Upper lobe of left lung (tissue), 6 donors: Measurements from ENCODE around the gene SRPX. TPM values are rescaled to one million over a fixed set of nuclear protein-coding genes. Genes with fewer than 3 reads are reported as not detected.

Source experiments
- ATAC-seq, 2 donors: fragments of 200-7000 bp; cut with Tn5 transposase; one replicate each; pipeline ENCODE4 v1.9.1; 2022; ENCODE audit warnings: mild to moderate bottlenecking in 2 of 2, moderate library complexity in 2 of 2; ENCODE audit not compliant: low FRiP score in 2 of 2
- DNase-seq, 2 donors: peaks; one replicate each; pipeline ENCODE4 v3.0.0-alpha.2; 2019 to 2020
- H3K27ac ChIP-seq, 4 donors: fragments of 200-600 bp; sonication (generic); one replicate each; pipeline ENCODE4 v1.5.1; 2016 to 2019
- H3K27me3 ChIP-seq, 4 donors: fragments of 200-600 bp; sonication (generic); one replicate each; pipeline ENCODE4 v1.5.1; 2017 to 2019
- H3K36me3 ChIP-seq, 4 donors: fragments of 200-600 bp; sonication (generic); one replicate each; pipeline ENCODE4 v1.5.1; 2016 to 2019
- H3K4me1 ChIP-seq, 4 donors: fragments of 200-600 bp; sonication (generic); one replicate each; pipeline ENCODE4 v1.5.1; 2018 to 2019
- H3K4me3 ChIP-seq, 4 donors: fragments of 200-600 bp; sonication (generic); one replicate each; pipeline ENCODE4 v1.5.1; 2017 to 2019; ENCODE audit warnings: mild to moderate bottlenecking in 2 of 4, moderate library complexity in 1 of 4
- H3K9me3 ChIP-seq, 4 donors: fragments of 200-600 bp; sonication (generic); one replicate each; pipeline ENCODE4 v1.5.1; 2018 to 2019
- CTCF ChIP-seq, 6 experiments: fragments of 450-650 bp in 4 of 6; fragments of 200-600 bp in 2 of 6; sonication (generic) in 2 of 6; IDR thresholded peaks; one replicate each; pipeline ENCODE4 v1.5.1; 2016 to 2019; ENCODE audit warnings: antibody characterized with exemption in 6 of 6
- EP300 ChIP-seq, 4 donors: sonication (generic); formaldehyde crosslinking; IDR thresholded peaks; one replicate each; pipeline ENCODE4 v1.5.1; 2017; ENCODE audit warnings: antibody characterized with exemption in 4 of 4, control low read depth in 2 of 4
- POLR2A ChIP-seq, 4 donors: fragments of 450-650 bp; IDR thresholded peaks; one replicate each; pipeline ENCODE4 v1.5.1; 2016 to 2017; ENCODE audit warnings: antibody characterized with exemption in 4 of 4, mild to moderate bottlenecking in 2 of 4
- POLR2AphosphoS5 ChIP-seq, 2 donors: sonication (generic); formaldehyde crosslinking; IDR thresholded peaks; one replicate each; pipeline ENCODE4 v1.5.1; 2017; ENCODE audit warnings: antibody characterized with exemption in 2 of 2
- WGBS, 2 donors: methylation state at CpG; one replicate each; pipeline ENCODE4 v1.1.5; 2017 to 2018; 5-methylcytosine and 5-hydroxymethylcytosine counted together
- total RNA-seq, 6 donors: library from RNA; depleted of rRNA in 4 of 6; stranded (reverse); fragments of >200 nt in 4 of 6; gene quantifications; one replicate each; pipeline versions ENCODE4 v1.1.0 to v1.2.1, GENCODE V29; 2016 to 2021
- donor health status: DM: no; HTN: no; CAD: no; lungs with moderate emphysema.
- donor health status: DM: no; HTN: yes; CAD: no; lungs with severe emphysema.

SRPX gene
- total RNA-seq, 6 donors from 2014 or later: 1.0 to 76.6 (median 41.3) TPM

DNA sequence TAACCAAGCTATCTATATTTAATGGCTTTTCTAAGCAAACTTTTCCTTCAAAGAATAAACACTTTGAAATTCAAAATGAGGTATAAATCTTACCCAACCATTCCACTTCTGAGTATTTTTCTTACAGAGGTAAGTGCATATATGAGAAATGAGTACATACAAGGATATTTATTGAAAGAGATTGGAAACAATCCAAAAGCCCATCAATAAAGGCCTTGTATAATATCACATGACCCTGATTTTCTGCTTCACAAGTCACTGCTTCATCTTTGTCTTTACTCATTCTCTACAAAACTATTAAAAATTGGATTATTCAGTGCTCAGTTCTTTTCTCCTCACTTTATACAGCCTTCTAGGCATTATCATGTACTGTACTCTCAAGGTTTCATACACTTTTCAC lies 91.3 kb downstream of the SRPX start:
- H3K27me3 ChIP-seq: no peaks in the 10 kb centered on the region
- no peak for ATAC-seq
- H3K36me3 ChIP-seq: no peaks in the 10 kb centered on the region
- H3K4me1 ChIP-seq: no peaks in the 10 kb centered on the region
- no peak overlapping the region for H3K27ac ChIP-seq
- H3K4me3 ChIP-seq: no peak overlapping the region
- no peaks in the 10 kb centered on the region for H3K9me3 ChIP-seq
- DNase-seq: no peak
- TF ChIP-seq POLR2AphosphoS5 (IDR thresholded peaks at IDR 0.05) (no peak), POLR2A (IDR thresholded peaks at IDR 0.05) (no peak), EP300 (IDR thresholded peaks at IDR 0.05) (no peak), CTCF (IDR thresholded peaks at IDR 0.05) (no peak)

DNA sequence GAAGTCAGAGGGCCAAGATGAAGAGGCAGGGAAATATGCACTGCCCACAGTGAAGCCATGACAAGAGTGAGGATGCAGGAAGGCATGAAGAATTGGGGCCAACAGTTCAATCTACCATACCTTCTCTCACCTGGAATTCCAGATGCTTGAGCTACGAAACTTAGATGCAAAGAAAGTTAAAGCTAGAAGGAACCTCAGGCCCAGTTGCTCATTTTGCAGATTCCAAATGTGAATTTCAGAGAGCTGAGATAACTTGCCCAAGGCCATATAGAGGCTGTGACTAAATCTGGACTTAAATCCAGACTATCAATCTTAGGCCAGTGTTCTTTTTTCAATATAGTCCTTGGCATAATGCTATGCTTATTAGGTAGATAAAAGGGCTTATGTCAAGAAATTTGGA lies 92.7 kb downstream of the SRPX start:
- TF ChIP-seq CTCF (IDR thresholded peaks at IDR 0.05): no peak
- TF ChIP-seq POLR2AphosphoS5 (IDR thresholded peaks at IDR 0.05): no peak
- no peak for TF ChIP-seq EP300 (IDR thresholded peaks at IDR 0.05)
- TF ChIP-seq POLR2A (IDR thresholded peaks at IDR 0.05): no peak
- DNase-seq: no peak
- no peak for ATAC-seq
- no peaks in the 10 kb centered on the region for H3K4me1 ChIP-seq
- no peaks in the 10 kb centered on the region for H3K27me3 ChIP-seq
- WGBS, 2 donors: 83 to 89% methylated on average over 1 of the region's 1 CpG
- H3K9me3 ChIP-seq: no peaks in the 10 kb centered on the region
- H3K36me3 ChIP-seq: no peaks in the 10 kb centered on the region
- H3K4me3 ChIP-seq: no peak overlapping the region
- H3K27ac ChIP-seq: no peak overlapping the region

- TF ChIP-seq CTCF (IDR thresholded peaks at IDR 0.05): no peak
- TF ChIP-seq EP300 (IDR thresholded peaks at IDR 0.05): no peak
- no peak for TF ChIP-seq POLR2AphosphoS5 (IDR thresholded peaks at IDR 0.05)
- TF ChIP-seq POLR2A (IDR thresholded peaks at IDR 0.05): no peak
- Histone ChIP-seq H3K4me1 (no peaks in the 10 kb centered on the region), H3K9me3 (no peaks in the 10 kb centered on the region), H3K4me3 (no peak overlapping the region), H3K36me3 (no peaks in the 10 kb centered on the region), H3K27ac (no peak overlapping the region), H3K27me3 (no peaks in the 10 kb centered on the region)
- 72 to 83% methylated on average over 2 to 3 of the region's 3 CpGs for WGBS, 2 donors
- DNase-seq (no peak), ATAC-seq (no peak)
Measured at GRCh38 chrX:38126179-38126578, 94.5 kb downstream of the SRPX start.

DNA sequence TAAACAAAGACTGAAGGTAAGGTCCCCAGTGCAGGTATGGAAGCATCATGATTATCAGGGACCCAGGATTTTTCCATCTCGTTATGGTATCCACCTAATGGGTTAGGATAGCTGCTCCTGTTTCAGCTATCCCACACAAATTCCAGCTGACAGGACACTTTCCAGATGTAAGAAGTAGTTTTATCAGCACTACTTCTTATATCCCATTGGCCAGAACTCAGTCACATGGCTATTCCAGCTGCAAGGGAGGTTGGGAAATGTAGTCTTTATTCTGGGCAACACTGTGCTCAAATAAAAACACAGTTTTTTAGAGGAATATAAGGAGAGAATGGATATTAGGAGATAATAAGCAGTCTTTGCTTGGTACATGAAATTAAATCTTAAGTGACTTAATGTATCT lies 96.7 kb downstream of the SRPX start:
- ATAC-seq (no peak), DNase-seq (no peak)
- Histone ChIP-seq H3K36me3 (no peaks in the 10 kb centered on the region), H3K27ac (no peak overlapping the region), H3K9me3 (no peaks in the 10 kb centered on the region), H3K4me3 (no peak overlapping the region), H3K27me3 (no peaks in the 10 kb centered on the region), H3K4me1 (no peaks in the 10 kb centered on the region)
- no peak for TF ChIP-seq EP300 (IDR thresholded peaks at IDR 0.05)
- no peak for TF ChIP-seq CTCF (IDR thresholded peaks at IDR 0.05)
- TF ChIP-seq POLR2A (IDR thresholded peaks at IDR 0.05): no peak
- TF ChIP-seq POLR2AphosphoS5 (IDR thresholded peaks at IDR 0.05): no peak
- WGBS, 2 donors: 79 to 100% methylated on average over 1 of the region's 1 CpG

GRCh38 chrX:38117485-38117884 lies 103.2 kb downstream of the SRPX start:
- Histone ChIP-seq H3K36me3 (no peaks in the 10 kb centered on the region), H3K4me1 (no peaks in the 10 kb centered on the region), H3K27ac (no peak overlapping the region), H3K27me3 (no peaks in the 10 kb centered on the region), H3K4me3 (no peak overlapping the region), H3K9me3 (no peaks in the 10 kb centered on the region)
- TF ChIP-seq CTCF (IDR thresholded peaks at IDR 0.05) (no peak), POLR2A (IDR thresholded peaks at IDR 0.05) (no peak), EP300 (IDR thresholded peaks at IDR 0.05) (no peak), POLR2AphosphoS5 (IDR thresholded peaks at IDR 0.05) (no peak)
- no peak for DNase-seq
- no peak for ATAC-seq
- WGBS, 2 donors: 72 to 89% methylated on average over 4 to 7 of the region's 7 CpGs
